Endothelial cell of umbilical vein (primary cell): ENCODE data around the gene LSM14A. TPM values are rescaled to one million over a fixed set of nuclear protein-coding genes. Genes with fewer than 3 reads are reported as not detected.
A peak's percentile ranks its signal among the peaks of the same experiment; 100 is the strongest.

Source experiments
- BruUV-seq: library from RNA; stranded (reverse); fragments of 400-500 nt; replicated peaks from 2 replicates; lab custom pipeline; 2021; lab: Mats Ljungman, UMichigan
- CTCF ChIA-PET: fragments of 300-600, 350-600 bp; sonication (Branson Sonifier 250); formaldehyde crosslinking; loops from one replicate; lab custom pipeline; 2021; ENCODE audit warnings: antibody characterized with exemption, inconsistent platforms; lab: Charles Lee
- POLR2A ChIA-PET: fragments of 300-600, 350-600 bp; sonication (Branson Sonifier 250); formaldehyde crosslinking; loops from one replicate; lab custom pipeline; 2021; ENCODE audit warnings: antibody characterized with exemption, inconsistent platforms; lab: Charles Lee
- DNase-seq: peaks from one replicate; pipeline ENCODE4 v3.0.0-alpha.2; 2011; ENCODE audit warnings: low read depth, low spot score
- FAIRE-seq: peaks from 2 replicates; lab custom pipeline; 2011; peaks lifted over from hg19 to GRCh38; lab: Jason Lieb, UNC
- H2AFZ ChIP-seq: 2 replicates; pipeline ENCODE4 v1.6.0; 2012; ENCODE audit warnings: low read depth, low read length, control low read depth, inconsistent platforms
- H3K27ac ChIP-seq: 2 replicates; pipeline ENCODE4 v1.5.1; 2011; ENCODE audit warnings: low read depth, mild to moderate bottlenecking, control low read depth, low read length, moderate library complexity; ENCODE audit not compliant: insufficient read depth
- H3K27me3 ChIP-seq, 2 experiments: 2 replicates each; pipeline versions ENCODE4 v1.6.0 to v1.6.1; 2011; ENCODE audit warnings: low read length in 2 of 2, mixed read lengths in 1 of 2; ENCODE audit not compliant: control insufficient read depth in 2 of 2, insufficient read depth in 2 of 2
- H3K36me3 ChIP-seq, 2 experiments: 2 replicates in 1 of 2; 3 replicates in 1 of 2; pipeline ENCODE4 v1.5.1; 2011; ENCODE audit warnings: low read length in 2 of 2, mild to moderate bottlenecking in 1 of 2, moderate library complexity in 1 of 2; ENCODE audit not compliant: control insufficient read depth in 2 of 2, insufficient read depth in 2 of 2; ENCODE audit errors: extremely low read depth in 1 of 2
- H3K4me1 ChIP-seq: 3 replicates; pipeline ENCODE4 v1.5.1; 2011; ENCODE audit warnings: mild to moderate bottlenecking, low read length; ENCODE audit not compliant: control insufficient read depth, insufficient read depth; ENCODE audit errors: extremely low read depth
- H3K4me2 ChIP-seq: 2 replicates; pipeline ENCODE4 v1.6.1; 2011; ENCODE audit warnings: low read length, control low read depth, mixed read lengths; ENCODE audit not compliant: insufficient read depth
- H3K4me3 ChIP-seq, 3 experiments: fragments of 200-600 bp in 1 of 3; sonication (generic), shearing (Covaris generic) in 1 of 3; replicated peaks in 1 of 3; 2 replicates each; pipeline ENCODE4 v1.5.1; 2011 to 2016; ENCODE audit warnings: control low read depth in 3 of 3, low read length in 3 of 3, mild to moderate bottlenecking in 2 of 3, inconsistent platforms in 1 of 3, low read depth in 1 of 3, moderate library complexity in 1 of 3; ENCODE audit not compliant: insufficient read depth in 1 of 3
- H3K79me2 ChIP-seq: 2 replicates; pipeline ENCODE4 v1.6.0; 2012; ENCODE audit warnings: low read length, inconsistent platforms; ENCODE audit not compliant: control insufficient read depth, insufficient read depth
- H3K9ac ChIP-seq: replicated peaks from 2 replicates; pipeline ENCODE3; 2011; ENCODE audit warnings: low read length, control low read depth; ENCODE audit not compliant: insufficient read depth; ENCODE audit errors: extremely low read depth
- H3K9me1 ChIP-seq: replicated peaks from 3 replicates; pipeline ENCODE4 v1.6.0; 2011; ENCODE audit warnings: mild to moderate bottlenecking, low read length; ENCODE audit not compliant: control insufficient read depth, insufficient read depth; ENCODE audit errors: extremely low read depth
- H3K9me3 ChIP-seq: replicated peaks from 2 replicates; pipeline ENCODE4 v1.5.1; 2012; ENCODE audit warnings: low read length, inconsistent platforms; ENCODE audit not compliant: control insufficient read depth, insufficient read depth
- H4K20me1 ChIP-seq: replicated peaks from 2 replicates; pipeline ENCODE3; 2011; ENCODE audit warnings: mild to moderate bottlenecking, low read length; ENCODE audit not compliant: control insufficient read depth, insufficient read depth; ENCODE audit errors: extremely low read depth
- EZH2 ChIP-seq: IDR thresholded peaks from 2 replicates; pipeline ENCODE4 v1.6.1; 2012; ENCODE audit warnings: borderline replicate concordance, low read depth, mild to moderate bottlenecking, moderate library complexity, low read length, inconsistent platforms; ENCODE audit not compliant: severe bottlenecking
- FOS ChIP-seq: IDR thresholded peaks from 2 replicates; pipeline ENCODE4 v1.6.1; 2011; ENCODE audit warnings: mild to moderate bottlenecking, low read length, moderate library complexity, borderline replicate concordance; ENCODE audit not compliant: insufficient read depth
- GATA2 ChIP-seq: IDR thresholded peaks from 2 replicates; pipeline ENCODE4 v1.7.0; 2011; ENCODE audit warnings: low read depth, mild to moderate bottlenecking, moderate library complexity, mixed read lengths, low read length; ENCODE audit not compliant: insufficient read length, insufficient read depth
- JUN ChIP-seq: IDR thresholded peaks from 2 replicates; pipeline ENCODE4 v1.6.1; 2011; ENCODE audit warnings: borderline replicate concordance, low read depth; ENCODE audit not compliant: insufficient read length, insufficient read depth
- MYC ChIP-seq: IDR thresholded peaks from one replicate; pipeline ENCODE4 v1.6.1; 2011; ENCODE audit warnings: mild to moderate bottlenecking, low read depth, low read length
- POLR2A ChIP-seq: IDR thresholded peaks from 2 replicates; pipeline ENCODE4 v1.6.1; 2012; ENCODE audit warnings: low read depth, mild to moderate bottlenecking, control low read depth, low read length
- POLR2AphosphoS5 ChIP-seq: IDR thresholded peaks from 2 replicates; pipeline ENCODE4 v1.6.1; 2012; ENCODE audit warnings: low read depth, mild to moderate bottlenecking, control low read depth, low read length, moderate library complexity; ENCODE audit not compliant: insufficient read depth
- dilution Hi-C: fragments of 300-500 bp; cut with MboI; formaldehyde crosslinking; loops from one replicate; pipeline ENCODE4 v1.15.0; 2019; ENCODE audit warnings: low sequenced_read_pairs; ENCODE audit not compliant: extremely low pct_ligation_motif_present
- intact Hi-C: fragments of 100-400 bp; cut with micrococcal nuclease; formaldehyde crosslinking; loops from one replicate; pipeline ENCODE4 v1.10.0; 2022
- polyA plus RNA-seq, 4 experiments: library from polyadenylated mRNA; depleted of rRNA in 3 of 4; stranded (reverse) in 3 of 4; unstranded in 1 of 4; fragments of >200 nt; gene quantifications; 2 replicates each; pipeline versions ENCODE4 v1.2.1 to v1.2.3, GENCODE V29; 2011 to 2012; ENCODE audit warnings: missing spikeins in 1 of 4
- total RNA-seq: library from RNA; stranded (reverse); gene quantifications from 2 replicates; pipeline ENCODE4 v1.2.3, GENCODE V29; 2021
- TF ChIP-seq, protein P1 (sequence below): IDR thresholded peaks from 2 replicates; pipeline ENCODE4 v1.6.1; 2011; ENCODE audit not compliant: insufficient read depth, insufficient read length
- TF ChIP-seq, protein P2 (sequence below), 2 donors: IDR thresholded peaks; 1 replicate in 1 of 2; 2 replicates in 1 of 2; pipeline ENCODE4 v1.5.1; 2011; ENCODE audit warnings: low read length in 2 of 2, mild to moderate bottlenecking in 2 of 2, moderate library complexity in 2 of 2, control low read depth in 1 of 2, inconsistent platforms in 1 of 2, low read depth in 1 of 2; ENCODE audit not compliant: insufficient read depth in 1 of 2; ENCODE audit errors: extremely low read depth in 1 of 2

The LSM14A gene
- total and polyA plus RNA-seq, 2 donors (not counting 3 experiments of a cell fraction or from before 2014, with no cell fraction given), result 96.7 to 122 TPM

- TSS peak; percentile 92 for BruUV-seq
- DNase-seq (peak; percentile 81), FAIRE-seq (peak; percentile 85)
- intact Hi-C loops, result loop anchor here (1.0 kb wide), 1 partner anchor 13 kb away; no protein-coding TSS in a partner anchor
- no peaks in the 10 kb centered on the region for H3K9me3 ChIP-seq
- no peaks in the 10 kb centered on the region for H4K20me1 ChIP-seq
- peak overlapping the region; percentile 95 for H3K4me2 ChIP-seq
- no peaks in the 10 kb centered on the region for H3K36me3 ChIP-seq
- no peaks in the 10 kb centered on the region for H3K4me1 ChIP-seq
- TF ChIP-seq POLR2A (peak; percentile 94), POLR2AphosphoS5 (peak; percentile 90), EZH2 (no peak), FOS (no peak), MYC (no peak), GATA2 (no peak), JUN (no peak)
- TF ChIP-seq, protein P1, sequence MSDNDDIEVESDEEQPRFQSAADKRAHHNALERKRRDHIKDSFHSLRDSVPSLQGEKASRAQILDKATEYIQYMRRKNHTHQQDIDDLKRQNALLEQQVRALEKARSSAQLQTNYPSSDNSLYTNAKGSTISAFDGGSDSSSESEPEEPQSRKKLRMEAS, result no peak
- TF ChIP-seq, protein P2, sequence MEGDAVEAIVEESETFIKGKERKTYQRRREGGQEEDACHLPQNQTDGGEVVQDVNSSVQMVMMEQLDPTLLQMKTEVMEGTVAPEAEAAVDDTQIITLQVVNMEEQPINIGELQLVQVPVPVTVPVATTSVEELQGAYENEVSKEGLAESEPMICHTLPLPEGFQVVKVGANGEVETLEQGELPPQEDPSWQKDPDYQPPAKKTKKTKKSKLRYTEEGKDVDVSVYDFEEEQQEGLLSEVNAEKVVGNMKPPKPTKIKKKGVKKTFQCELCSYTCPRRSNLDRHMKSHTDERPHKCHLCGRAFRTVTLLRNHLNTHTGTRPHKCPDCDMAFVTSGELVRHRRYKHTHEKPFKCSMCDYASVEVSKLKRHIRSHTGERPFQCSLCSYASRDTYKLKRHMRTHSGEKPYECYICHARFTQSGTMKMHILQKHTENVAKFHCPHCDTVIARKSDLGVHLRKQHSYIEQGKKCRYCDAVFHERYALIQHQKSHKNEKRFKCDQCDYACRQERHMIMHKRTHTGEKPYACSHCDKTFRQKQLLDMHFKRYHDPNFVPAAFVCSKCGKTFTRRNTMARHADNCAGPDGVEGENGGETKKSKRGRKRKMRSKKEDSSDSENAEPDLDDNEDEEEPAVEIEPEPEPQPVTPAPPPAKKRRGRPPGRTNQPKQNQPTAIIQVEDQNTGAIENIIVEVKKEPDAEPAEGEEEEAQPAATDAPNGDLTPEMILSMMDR (IDR thresholded peaks at IDR 0.05; ENCODE audit: extremely low read depth in 1 of 2, insufficient read depth in 1 of 2, low read depth in 1 of 2, low read length in 2 of 2), result no peak
- ChIA-PET POLR2A (interaction anchor here (0.7 to 0.9 kb wide), 2 partner anchors 37 to 55 kb away, joined by 4 read pairs; no protein-coding TSS in a partner anchor), CTCF (interaction anchor here (1.3 to 1.9 kb wide), 3 partner anchors 11 to 15 kb away, joined by 3 to 8 read pairs (median 8); no protein-coding TSS in a partner anchor)
- H3K9ac ChIP-seq, result peak overlapping the region; percentile 49
- H3K79me2 ChIP-seq, result no peaks in the 10 kb centered on the region
- dilution Hi-C loops, result no loop called here
- no peaks in the 10 kb centered on the region for H3K9me1 ChIP-seq
- H2AFZ ChIP-seq, result peak overlapping the region; percentile 97
- peak overlapping the region; percentile 33 for H3K27ac ChIP-seq
- no peaks in the 10 kb centered on the region for H3K27me3 ChIP-seq
- peak overlapping the region; percentile 57 to 84 (median 66) for H3K4me3 ChIP-seq
Observed at GRCh38 chr19:34134190-34135053, 37.9 kb upstream of the LSM14A start.
